ENCODE results near the gene PRKCZ. TPM values are rescaled to one million over a fixed set of nuclear protein-coding genes. Genes with fewer than 3 reads are reported as not detected.

The PRKCZ gene
- polyA plus RNA-seq, 4 donors, result 44.2 to 252 (median 144) TPM

DNA sequence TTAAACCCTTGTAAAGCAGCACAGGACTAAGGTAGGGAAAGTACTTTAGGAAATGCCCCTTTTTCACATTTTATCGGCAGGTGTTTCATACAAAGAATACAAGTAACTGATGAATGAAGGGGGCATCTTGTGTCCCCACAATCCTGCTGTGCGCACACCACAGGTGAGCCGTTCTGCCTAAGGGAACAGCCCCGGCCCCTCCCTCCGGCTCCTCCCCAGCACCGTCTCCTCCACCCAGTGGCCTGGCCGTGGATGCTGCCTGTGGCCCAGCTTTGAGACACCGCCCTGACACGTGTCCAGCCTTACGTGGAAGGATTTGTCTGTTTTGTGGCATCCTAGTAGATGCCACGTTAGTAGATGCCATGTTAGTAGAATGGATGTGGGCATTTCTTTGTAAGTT, 131.5 kb downstream of the PRKCZ start:
- Histone ChIP-seq H3K9me3 (ENCODE audit: control insufficient read depth in 2 of 2, insufficient read depth in 1 of 2, low read depth in 1 of 2, low read length in 1 of 2) (no peaks in the 10 kb centered on the region), H3K4me3 (ENCODE audit: low read depth in 1 of 3, low read length in 3 of 3) (no peak overlapping the region), H3K36me3 (ENCODE audit: control insufficient read depth in 3 of 3, insufficient read depth in 2 of 3, low read depth in 1 of 3, low read length in 3 of 3) (peaks cover 7 to 96% (median 20%) of the 10 kb centered on the region in 3 donors), H3K4me1 (ENCODE audit: control insufficient read depth in 3 of 3, insufficient read depth in 2 of 3, low read depth in 1 of 3, low read length in 2 of 3) (no peaks in the 10 kb centered on the region), H3K27me3 (ENCODE audit: control insufficient read depth in 3 of 3, insufficient read depth in 3 of 3, low read length in 3 of 3) (no peaks in the 10 kb centered on the region), H3K27ac (ENCODE audit: low read depth in 1 of 3, low read length in 2 of 3) (no peak overlapping the region)
- WGBS, 3 donors, result 89 to 94% (median 93%) methylated on average over 11 of the region's 11 CpGs
- no peak for DNase-seq
- FAIRE-seq, result no peak

DNA sequence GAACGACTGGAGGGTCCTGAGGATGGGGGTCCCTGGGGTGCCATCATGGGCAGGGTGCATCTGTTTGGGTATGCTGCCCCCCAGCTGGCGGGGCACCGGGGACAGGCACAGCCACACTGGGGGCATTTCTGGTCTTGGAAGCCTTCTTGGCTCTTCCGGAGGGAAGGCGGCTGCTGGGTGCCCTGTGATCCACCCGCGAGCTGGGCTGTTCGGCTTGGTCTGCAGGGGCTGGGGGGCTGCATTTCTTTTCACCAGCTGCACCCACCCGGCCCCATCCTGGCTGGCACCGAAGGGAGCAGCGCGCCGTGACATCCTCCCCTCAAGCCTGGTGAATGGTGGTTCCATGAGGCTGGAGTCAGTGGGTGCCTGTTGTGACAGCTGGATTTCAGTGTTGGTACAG, 132.2 kb downstream of the PRKCZ start:
- DNase-seq (no peak), FAIRE-seq (no peak)
- Histone ChIP-seq H3K27me3 (ENCODE audit: control insufficient read depth in 3 of 3, insufficient read depth in 3 of 3, low read length in 3 of 3) (no peaks in the 10 kb centered on the region), H3K9me3 (ENCODE audit: control insufficient read depth in 2 of 2, insufficient read depth in 1 of 2, low read depth in 1 of 2, low read length in 1 of 2) (no peaks in the 10 kb centered on the region), H3K4me3 (ENCODE audit: low read depth in 1 of 3, low read length in 3 of 3) (no peak overlapping the region), H3K36me3 (ENCODE audit: control insufficient read depth in 3 of 3, insufficient read depth in 2 of 3, low read depth in 1 of 3, low read length in 3 of 3) (peaks cover 7 to 93% (median 16%) of the 10 kb centered on the region in 3 donors), H3K27ac (ENCODE audit: low read depth in 1 of 3, low read length in 2 of 3) (no peak overlapping the region), H3K4me1 (ENCODE audit: control insufficient read depth in 3 of 3, insufficient read depth in 2 of 3, low read depth in 1 of 3, low read length in 2 of 3) (no peaks in the 10 kb centered on the region)
- WGBS, 3 donors, result 96 to 97% (median 96%) methylated on average over 13 of the region's 13 CpGs

DNA sequence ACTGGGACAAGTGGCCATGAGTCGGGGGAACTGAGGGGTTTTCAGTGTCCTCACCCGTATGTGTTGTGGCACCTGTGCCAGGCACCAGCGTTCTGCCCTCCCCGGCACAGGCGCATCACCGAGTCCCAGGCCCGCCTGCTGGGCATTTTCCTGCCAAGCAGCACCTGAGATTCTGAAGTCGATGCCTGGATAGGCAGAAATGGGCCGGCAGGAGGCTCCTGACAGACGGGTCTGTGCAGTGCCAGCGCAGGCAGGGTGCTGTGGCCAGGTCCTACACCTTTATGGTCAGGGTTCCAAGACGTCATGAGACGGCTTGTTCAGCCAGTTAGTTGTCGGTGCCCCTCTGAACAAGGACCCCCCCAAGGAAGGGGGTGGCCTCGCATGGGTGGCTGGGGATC, 133.7 kb downstream of the PRKCZ start:
- no peak for DNase-seq
- no peak overlapping the region for H3K27ac ChIP-seq (ENCODE audit: low read depth in 1 of 3, low read length in 2 of 3)
- H3K27me3 ChIP-seq (ENCODE audit: control insufficient read depth in 3 of 3, insufficient read depth in 3 of 3, low read length in 3 of 3), result no peaks in the 10 kb centered on the region
- WGBS, 3 donors, result 89 to 92% (median 91%) methylated on average over 15 of the region's 15 CpGs
- no peak for FAIRE-seq
- no peak overlapping the region for H3K4me3 ChIP-seq (ENCODE audit: low read depth in 1 of 3, low read length in 3 of 3)
- peaks cover 7 to 88% (median 14%) of the 10 kb centered on the region in 3 donors for H3K36me3 ChIP-seq (ENCODE audit: control insufficient read depth in 3 of 3, insufficient read depth in 2 of 3, low read depth in 1 of 3, low read length in 3 of 3)
- H3K9me3 ChIP-seq (ENCODE audit: control insufficient read depth in 2 of 2, insufficient read depth in 1 of 2, low read depth in 1 of 2, low read length in 1 of 2), result no peaks in the 10 kb centered on the region
- H3K4me1 ChIP-seq (ENCODE audit: control insufficient read depth in 3 of 3, insufficient read depth in 2 of 3, low read depth in 1 of 3, low read length in 2 of 3), result peaks cover 0 to 7% (median 0%) of the 10 kb centered on the region in 3 donors

DNA sequence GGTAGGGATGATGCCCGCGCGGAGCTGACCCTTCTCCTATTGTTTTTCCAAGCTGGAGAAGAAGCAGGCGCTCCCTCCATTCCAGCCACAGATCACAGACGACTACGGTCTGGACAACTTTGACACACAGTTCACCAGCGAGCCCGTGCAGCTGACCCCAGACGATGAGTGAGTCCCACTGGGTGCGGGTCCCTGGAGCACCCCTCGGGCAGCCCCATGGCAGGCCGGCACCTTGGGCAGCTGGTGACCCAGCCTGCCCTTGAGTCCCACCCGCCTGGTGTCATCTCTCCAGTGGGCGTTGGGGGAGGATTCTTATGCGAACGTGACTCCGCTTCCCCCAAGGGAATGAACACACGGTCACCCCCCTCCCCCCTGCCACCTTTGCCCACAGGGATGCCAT, 134.3 kb downstream of the PRKCZ start:
- DNase-seq (no peak), FAIRE-seq (no peak)
- Histone ChIP-seq H3K27me3 (ENCODE audit: control insufficient read depth in 3 of 3, insufficient read depth in 3 of 3, low read length in 3 of 3) (no peaks in the 10 kb centered on the region), H3K27ac (ENCODE audit: low read depth in 1 of 3, low read length in 2 of 3) (no peak overlapping the region), H3K4me3 (ENCODE audit: low read depth in 1 of 3, low read length in 3 of 3) (no peak overlapping the region), H3K9me3 (ENCODE audit: control insufficient read depth in 2 of 2, insufficient read depth in 1 of 2, low read depth in 1 of 2, low read length in 1 of 2) (no peaks in the 10 kb centered on the region), H3K36me3 (ENCODE audit: control insufficient read depth in 3 of 3, insufficient read depth in 2 of 3, low read depth in 1 of 3, low read length in 3 of 3) (peaks cover 7 to 82% (median 14%) of the 10 kb centered on the region in 3 donors), H3K4me1 (ENCODE audit: control insufficient read depth in 3 of 3, insufficient read depth in 2 of 3, low read depth in 1 of 3, low read length in 2 of 3) (peaks cover 0 to 11% (median 0%) of the 10 kb centered on the region in 3 donors)
- 86 to 92% (median 90%) methylated on average over 18 of the region's 18 CpGs for WGBS, 3 donors

DNA sequence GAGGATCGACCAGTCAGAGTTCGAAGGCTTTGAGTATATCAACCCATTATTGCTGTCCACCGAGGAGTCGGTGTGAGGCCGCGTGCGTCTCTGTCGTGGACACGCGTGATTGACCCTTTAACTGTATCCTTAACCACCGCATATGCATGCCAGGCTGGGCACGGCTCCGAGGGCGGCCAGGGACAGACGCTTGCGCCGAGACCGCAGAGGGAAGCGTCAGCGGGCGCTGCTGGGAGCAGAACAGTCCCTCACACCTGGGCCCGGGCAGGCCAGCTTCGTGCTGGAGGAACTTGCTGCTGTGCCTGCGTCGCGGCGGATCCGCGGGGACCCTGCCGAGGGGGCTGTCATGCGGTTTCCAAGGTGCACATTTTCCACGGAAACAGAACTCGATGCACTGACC, 134.7 kb downstream of the PRKCZ start:
- no peak overlapping the region for H3K27ac ChIP-seq (ENCODE audit: low read depth in 1 of 3, low read length in 2 of 3)
- no peaks in the 10 kb centered on the region for H3K27me3 ChIP-seq (ENCODE audit: control insufficient read depth in 3 of 3, insufficient read depth in 3 of 3, low read length in 3 of 3)
- no peak for DNase-seq
- H3K4me1 ChIP-seq (ENCODE audit: control insufficient read depth in 3 of 3, insufficient read depth in 2 of 3, low read depth in 1 of 3, low read length in 2 of 3), result peaks cover 0 to 14% (median 0%) of the 10 kb centered on the region in 3 donors
- H3K36me3 ChIP-seq (ENCODE audit: control insufficient read depth in 3 of 3, insufficient read depth in 2 of 3, low read depth in 1 of 3, low read length in 3 of 3), result peaks cover 7 to 78% (median 14%) of the 10 kb centered on the region in 3 donors
- WGBS, 3 donors, result 92 to 97% (median 94%) methylated on average over 33 of the region's 33 CpGs
- no peak overlapping the region for H3K4me3 ChIP-seq (ENCODE audit: low read depth in 1 of 3, low read length in 3 of 3)
- H3K9me3 ChIP-seq (ENCODE audit: control insufficient read depth in 2 of 2, insufficient read depth in 1 of 2, low read depth in 1 of 2, low read length in 1 of 2), result no peaks in the 10 kb centered on the region
- no peak for FAIRE-seq

DNA sequence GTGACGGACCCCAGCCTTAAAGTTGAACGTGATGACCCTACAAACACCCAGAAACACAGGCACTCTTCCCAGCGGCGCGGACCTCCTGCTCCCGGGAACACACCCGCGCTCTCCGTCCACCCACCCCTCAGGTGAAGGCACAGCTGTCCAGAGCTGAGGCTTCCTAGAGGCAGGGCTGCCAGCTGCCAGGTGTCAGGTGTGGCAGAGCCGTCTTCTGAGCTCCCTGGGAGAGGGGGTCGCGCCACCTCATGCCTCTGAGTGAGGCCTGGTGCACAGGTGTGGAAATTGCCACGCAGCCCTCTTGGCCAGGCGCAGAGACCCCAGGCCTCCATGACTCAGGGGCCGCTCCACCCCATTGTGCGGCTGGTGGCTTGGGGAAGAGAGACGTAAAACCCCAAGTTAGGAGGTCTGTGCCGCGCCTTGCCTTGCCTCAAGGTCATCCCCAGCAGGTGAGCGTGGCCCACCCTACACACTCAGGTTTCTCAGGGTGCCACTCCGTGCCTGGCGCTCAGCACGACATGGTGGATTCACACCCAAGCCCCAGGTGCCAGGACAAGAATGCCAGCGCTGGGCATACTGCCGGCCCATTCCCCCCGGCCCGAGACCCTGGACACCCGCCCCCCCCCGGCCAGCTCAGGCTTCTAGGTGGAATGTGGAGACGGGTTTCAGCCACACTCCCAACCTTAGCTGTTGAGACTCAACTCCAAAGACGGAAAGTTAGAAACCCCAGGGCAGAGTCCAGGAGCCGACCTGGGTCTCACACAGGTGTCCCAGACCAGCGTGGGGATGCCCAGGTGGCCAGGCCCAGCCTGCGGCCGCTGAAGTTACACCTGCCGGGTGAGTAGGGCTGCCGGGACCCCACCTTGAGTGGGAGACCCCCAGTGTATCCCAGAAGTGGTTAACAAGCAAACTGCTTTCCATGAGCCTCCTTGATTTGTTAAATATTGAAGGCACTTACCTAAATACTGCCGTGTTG, 136.0 kb downstream of the PRKCZ start:
- Histone ChIP-seq H3K9me3 (ENCODE audit: control insufficient read depth in 2 of 2, insufficient read depth in 1 of 2, low read depth in 1 of 2, low read length in 1 of 2) (no peaks in the 10 kb centered on the region), H3K36me3 (ENCODE audit: control insufficient read depth in 3 of 3, insufficient read depth in 2 of 3, low read depth in 1 of 3, low read length in 3 of 3) (peaks cover 7 to 77% (median 8%) of the 10 kb centered on the region in 3 donors), H3K27me3 (ENCODE audit: control insufficient read depth in 3 of 3, insufficient read depth in 3 of 3, low read length in 3 of 3) (no peaks in the 10 kb centered on the region), H3K4me3 (ENCODE audit: low read depth in 1 of 3, low read length in 3 of 3) (no peak overlapping the region), H3K4me1 (ENCODE audit: control insufficient read depth in 3 of 3, insufficient read depth in 2 of 3, low read depth in 1 of 3, low read length in 2 of 3) (peaks cover 0 to 27% (median 0%) of the 10 kb centered on the region in 3 donors), H3K27ac (ENCODE audit: low read depth in 1 of 3, low read length in 2 of 3) (no peak overlapping the region)
- WGBS, 3 donors, result 92 to 93% (median 92%) methylated on average over 38 of the region's 38 CpGs
- no peak for DNase-seq
- FAIRE-seq, result no peak

DNA sequence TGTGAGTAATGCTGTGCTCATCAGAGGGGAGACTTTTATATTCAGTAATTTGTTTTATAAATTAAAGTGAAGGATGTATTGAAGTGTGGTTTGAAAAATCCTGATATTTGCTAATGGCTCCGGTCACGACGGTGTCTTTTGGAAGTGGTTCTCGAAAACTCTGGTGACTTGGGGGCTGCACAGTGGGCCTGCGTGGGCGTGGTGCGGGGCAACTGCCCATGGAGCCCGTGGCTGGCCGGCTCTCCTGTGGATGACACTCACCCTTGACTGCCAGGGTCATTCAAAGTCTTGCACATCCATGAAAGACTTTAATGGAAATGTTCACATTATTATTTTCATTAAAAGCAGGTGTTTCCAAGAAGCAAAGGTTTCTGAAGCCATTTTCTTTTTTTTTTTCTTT, 136.7 kb downstream of the PRKCZ start:
- Histone ChIP-seq H3K27me3 (ENCODE audit: control insufficient read depth in 3 of 3, insufficient read depth in 3 of 3, low read length in 3 of 3) (no peaks in the 10 kb centered on the region), H3K27ac (ENCODE audit: low read depth in 1 of 3, low read length in 2 of 3) (no peak overlapping the region), H3K9me3 (ENCODE audit: control insufficient read depth in 2 of 2, insufficient read depth in 1 of 2, low read depth in 1 of 2, low read length in 1 of 2) (no peaks in the 10 kb centered on the region), H3K4me1 (ENCODE audit: control insufficient read depth in 3 of 3, insufficient read depth in 2 of 3, low read depth in 1 of 3, low read length in 2 of 3) (peaks cover 0 to 28% (median 0%) of the 10 kb centered on the region in 3 donors), H3K36me3 (ENCODE audit: control insufficient read depth in 3 of 3, insufficient read depth in 2 of 3, low read depth in 1 of 3, low read length in 3 of 3) (peaks cover 7 to 76% (median 8%) of the 10 kb centered on the region in 3 donors), H3K4me3 (ENCODE audit: low read depth in 1 of 3, low read length in 3 of 3) (no peak overlapping the region)
- FAIRE-seq (no peak), DNase-seq (no peak)
- 87 to 93% (median 88%) methylated on average over 9 of the region's 9 CpGs for WGBS, 3 donors

DNA sequence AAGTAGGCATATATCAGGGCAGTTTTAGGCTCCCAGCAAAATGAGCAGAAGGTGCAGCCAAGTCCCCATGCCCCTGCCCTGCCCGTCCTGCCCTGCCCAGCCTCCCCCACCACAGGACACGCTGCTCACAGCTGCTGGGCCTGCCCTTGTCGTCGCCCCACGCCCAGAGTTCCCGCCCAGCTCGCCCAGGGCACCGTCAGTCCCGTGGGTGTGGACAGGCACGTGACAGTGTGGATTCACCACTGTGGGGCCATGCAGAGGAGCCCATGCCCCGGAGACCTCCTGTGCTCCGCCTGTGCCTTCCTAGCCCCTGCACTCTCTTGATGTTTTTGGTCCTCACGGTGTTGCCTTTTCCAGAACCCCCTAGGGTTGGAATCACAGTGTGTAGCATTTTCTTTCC, 137.4 kb downstream of the PRKCZ start:
- Histone ChIP-seq H3K27me3 (ENCODE audit: control insufficient read depth in 3 of 3, insufficient read depth in 3 of 3, low read length in 3 of 3) (no peaks in the 10 kb centered on the region), H3K9me3 (ENCODE audit: control insufficient read depth in 2 of 2, insufficient read depth in 1 of 2, low read depth in 1 of 2, low read length in 1 of 2) (no peaks in the 10 kb centered on the region), H3K4me1 (ENCODE audit: control insufficient read depth in 3 of 3, insufficient read depth in 2 of 3, low read depth in 1 of 3, low read length in 2 of 3) (peaks cover 0 to 34% (median 0%) of the 10 kb centered on the region in 3 donors), H3K4me3 (ENCODE audit: low read depth in 1 of 3, low read length in 3 of 3) (no peak overlapping the region), H3K36me3 (ENCODE audit: control insufficient read depth in 3 of 3, insufficient read depth in 2 of 3, low read depth in 1 of 3, low read length in 3 of 3) (peaks cover 7 to 76% (median 8%) of the 10 kb centered on the region in 3 donors), H3K27ac (ENCODE audit: low read depth in 1 of 3, low read length in 2 of 3) (peak overlapping the region in 1 of 3 donors; percentile 23)
- FAIRE-seq, result no peak
- DNase-seq, result peak; percentile 43 to 44
- 36 to 70% (median 44%) methylated on average over 13 of the region's 13 CpGs for WGBS, 3 donors

All from small intestine (tissue), 7 donors.